ENCODE results near the gene CAST.
"Not testable (repeated sequence)": the region's sequence is repeated elsewhere in the genome, so short reads cannot be mapped to it uniquely, and the experiment has no call there.

Gene CAST, protein sequence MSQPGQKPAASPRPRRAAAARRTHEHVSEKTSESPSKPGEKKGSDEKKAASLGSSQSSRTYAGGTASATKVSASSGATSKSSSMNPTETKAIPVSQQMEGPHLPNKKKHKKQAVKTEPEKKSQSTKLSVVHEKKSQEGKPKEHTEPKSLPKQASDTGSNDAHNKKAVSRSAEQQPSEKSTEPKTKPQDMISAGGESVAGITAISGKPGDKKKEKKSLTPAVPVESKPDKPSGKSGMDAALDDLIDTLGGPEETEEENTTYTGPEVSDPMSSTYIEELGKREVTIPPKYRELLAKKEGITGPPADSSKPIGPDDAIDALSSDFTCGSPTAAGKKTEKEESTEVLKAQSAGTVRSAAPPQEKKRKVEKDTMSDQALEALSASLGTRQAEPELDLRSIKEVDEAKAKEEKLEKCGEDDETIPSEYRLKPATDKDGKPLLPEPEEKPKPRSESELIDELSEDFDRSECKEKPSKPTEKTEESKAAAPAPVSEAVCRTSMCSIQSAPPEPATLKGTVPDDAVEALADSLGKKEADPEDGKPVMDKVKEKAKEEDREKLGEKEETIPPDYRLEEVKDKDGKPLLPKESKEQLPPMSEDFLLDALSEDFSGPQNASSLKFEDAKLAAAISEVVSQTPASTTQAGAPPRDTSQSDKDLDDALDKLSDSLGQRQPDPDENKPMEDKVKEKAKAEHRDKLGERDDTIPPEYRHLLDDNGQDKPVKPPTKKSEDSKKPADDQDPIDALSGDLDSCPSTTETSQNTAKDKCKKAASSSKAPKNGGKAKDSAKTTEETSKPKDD

DNA sequence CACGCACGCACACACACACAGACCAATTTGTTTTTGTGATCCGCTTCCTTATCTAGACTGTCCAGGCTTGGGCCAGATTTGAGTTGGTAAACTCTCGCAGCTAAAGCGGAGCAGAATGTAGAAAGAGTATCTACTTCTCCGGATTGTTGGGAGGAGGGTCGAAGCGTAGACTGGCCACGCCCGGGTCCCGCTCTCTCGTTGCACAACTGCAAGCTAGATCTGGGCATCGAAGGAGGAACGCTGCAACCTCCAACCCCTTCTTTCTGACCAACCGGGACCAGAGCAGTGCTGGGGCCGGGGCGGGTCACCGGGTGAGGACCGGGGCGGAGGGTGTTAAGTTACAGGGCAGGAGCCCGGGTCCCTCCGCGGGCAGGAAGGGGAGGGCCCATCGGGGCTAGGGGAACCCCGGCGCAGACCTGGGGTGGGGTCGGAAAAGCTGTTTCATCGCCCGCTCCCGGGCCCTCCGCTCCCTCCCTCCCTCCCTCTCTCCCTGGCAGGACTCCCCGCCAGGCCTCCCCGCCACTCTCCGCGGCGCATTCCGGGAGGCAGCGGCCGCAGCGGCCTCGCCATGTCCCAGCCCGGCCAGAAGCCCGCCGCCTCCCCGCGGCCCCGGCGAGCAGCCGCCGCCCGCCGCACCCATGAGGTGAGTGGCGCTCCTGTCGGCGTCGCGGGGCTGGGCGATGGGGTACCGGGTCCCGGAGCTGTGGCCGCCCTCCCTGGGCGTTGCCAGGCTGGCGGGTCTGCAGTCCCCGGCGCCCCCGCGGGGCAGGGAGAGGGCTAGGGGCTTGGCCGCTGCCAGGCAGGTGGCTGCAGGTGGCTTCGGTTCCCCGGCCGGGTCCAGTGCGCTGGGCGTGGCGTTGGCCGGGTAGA lies at the start of gene CAST:
TSS of gene CAST (plus strand) at position 522 of the 870 bp plus-strand sequence. CDS start at position 569, 47 bp downstream.
- peak; percentile 60 to 92 for DNase-seq (ENCODE audit: low spot score in 2 of 2)
- Mint-ChIP-seq H3K4me3 (peak within 1 kb of the TSS; percentile 93), H3K9me3 (no peaks in the 10 kb centered on the region), H3K36me3 (peaks cover 20% of the 10 kb centered on the region), H3K4me1 (peaks cover 33% of the 10 kb centered on the region), H3K27ac (peak within 1 kb of the TSS; percentile 92)
- ATAC-seq, result peak; percentile 80

DNA sequence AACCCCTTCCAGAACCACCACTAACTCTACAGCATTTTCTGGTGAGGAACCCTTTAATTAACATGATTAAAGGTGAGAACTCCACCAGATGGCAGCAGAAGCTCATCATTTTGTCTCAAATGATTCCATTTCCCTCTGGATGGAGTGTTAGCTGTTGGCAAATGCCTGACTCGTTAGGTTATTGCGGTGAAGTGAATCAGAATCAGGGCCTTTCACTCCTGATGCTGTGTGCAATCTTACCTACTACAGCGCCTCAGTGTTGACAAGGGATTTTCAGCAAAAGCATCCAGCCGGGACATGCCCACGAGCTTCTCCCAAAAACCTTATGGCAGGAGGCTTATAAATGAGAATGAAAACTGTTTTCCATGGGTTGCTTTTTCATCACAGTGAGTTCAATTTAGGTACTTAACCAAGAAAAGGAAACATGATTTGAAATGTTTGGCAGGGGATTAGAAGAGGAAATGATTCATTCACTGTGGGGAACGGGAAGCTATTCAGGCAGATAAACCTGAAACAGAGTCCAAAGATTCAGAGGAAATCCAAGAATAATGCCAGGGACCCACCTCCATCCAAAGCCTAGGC lies 48.0 kb upstream of the CAST start:
- peaks cover 5% of the 10 kb centered on the region for H3K4me1 Mint-ChIP-seq
- ATAC-seq (peak; percentile 84), DNase-seq (ENCODE audit: low spot score in 2 of 2) (peak; percentile 14 to 56)
- H3K4me3 Mint-ChIP-seq, result no peak overlapping the region
- H3K36me3 Mint-ChIP-seq, result no peaks in the 10 kb centered on the region
- H3K9me3 Mint-ChIP-seq, result no peaks in the 10 kb centered on the region
- H3K27ac Mint-ChIP-seq, result no peak overlapping the region

DNA sequence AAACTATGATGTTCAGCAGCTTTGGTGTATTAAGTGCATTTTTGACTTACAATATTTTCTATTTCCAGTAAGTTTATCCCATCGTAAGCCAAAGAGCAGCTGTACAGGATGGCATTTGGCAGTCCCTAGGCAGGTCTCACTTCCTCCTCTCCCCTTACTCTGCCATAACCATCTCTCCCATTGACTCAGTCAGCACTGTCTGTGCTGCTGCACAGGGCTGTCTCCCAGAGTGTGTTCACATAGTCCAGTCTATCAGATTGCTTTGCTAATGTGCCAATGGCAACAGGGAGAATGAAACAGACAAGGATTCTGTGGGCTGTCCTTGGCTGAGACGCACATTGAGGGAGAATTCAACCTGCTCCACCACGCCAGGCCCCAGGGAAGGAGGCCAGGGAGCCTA lies 47.0 kb upstream of the CAST start:
- Mint-ChIP-seq H3K4me1 (peaks cover 5% of the 10 kb centered on the region), H3K9me3 (no peaks in the 10 kb centered on the region), H3K36me3 (no peaks in the 10 kb centered on the region), H3K4me3 (no peak overlapping the region), H3K27ac (no peak overlapping the region)
- DNase-seq (ENCODE audit: low spot score in 2 of 2), result no peak
- ATAC-seq, result no peak

DNA sequence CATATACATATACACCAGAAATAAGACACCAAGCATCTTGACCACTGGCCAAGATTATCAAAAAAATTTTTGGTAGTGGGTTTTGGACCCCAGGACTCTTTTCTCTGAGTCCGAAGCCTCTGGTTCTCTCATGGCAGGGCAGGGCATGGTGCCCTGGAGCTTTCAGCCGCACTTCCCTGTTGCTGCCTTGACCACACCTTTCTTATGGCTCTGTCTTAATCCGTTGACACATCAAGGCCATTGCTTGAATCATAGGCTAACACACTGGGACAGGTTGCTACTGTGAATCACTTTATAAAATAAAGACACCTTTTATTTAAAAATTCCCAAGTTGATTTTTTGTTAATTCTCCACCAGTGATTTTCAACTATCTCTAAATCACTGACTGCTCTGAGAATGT lies 45.4 kb upstream of the CAST start:
- H3K27ac Mint-ChIP-seq, result no peak overlapping the region
- H3K9me3 Mint-ChIP-seq, result no peaks in the 10 kb centered on the region
- H3K36me3 Mint-ChIP-seq, result no peaks in the 10 kb centered on the region
- H3K4me3 Mint-ChIP-seq, result no peak overlapping the region
- H3K4me1 Mint-ChIP-seq, result peaks cover 5% of the 10 kb centered on the region
- ATAC-seq (no peak), DNase-seq (ENCODE audit: low spot score in 2 of 2) (no peak)

DNA sequence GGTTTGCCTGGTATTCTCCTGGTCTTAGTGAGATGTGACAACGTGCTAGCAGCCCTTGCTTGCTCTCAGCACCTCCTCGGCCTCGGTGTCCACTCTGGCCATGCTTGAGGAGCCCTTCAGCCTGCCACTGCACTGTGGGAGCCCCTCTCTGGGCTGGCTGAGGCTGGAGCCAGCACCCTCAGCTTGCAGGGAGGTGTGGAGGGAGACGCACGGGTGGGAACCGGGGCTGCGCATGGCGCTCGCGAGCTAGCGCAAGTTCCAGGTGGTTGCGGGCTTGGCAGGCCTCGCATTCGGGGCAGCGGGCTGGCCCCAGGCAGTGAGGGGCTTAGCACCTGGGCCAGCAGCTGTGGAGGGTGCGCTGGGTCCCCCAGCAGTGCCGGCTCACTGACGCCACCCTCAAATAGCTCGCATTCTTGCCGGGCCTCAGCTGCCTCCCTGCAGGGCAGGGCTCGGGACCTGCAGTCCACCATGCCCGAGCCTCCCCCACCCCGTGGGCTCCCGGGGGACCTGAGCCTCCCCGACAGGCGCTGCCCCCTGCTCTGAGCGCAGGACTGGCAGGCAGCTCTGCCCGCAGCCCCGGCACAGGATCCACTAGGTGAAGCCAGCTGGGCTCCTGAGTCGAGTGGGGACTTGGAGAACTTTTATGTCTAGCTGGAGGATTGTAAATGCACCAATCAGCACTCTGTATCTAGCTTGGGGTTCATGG lies 43.7 kb upstream of the CAST start:
- H3K36me3 Mint-ChIP-seq; H3K9me3 Mint-ChIP-seq; H3K4me3 Mint-ChIP-seq; H3K4me1 Mint-ChIP-seq; DNase-seq (ENCODE audit: low spot score in 2 of 2); ATAC-seq: not testable (repeated sequence)
- peak overlapping the region; percentile 8 for H3K27ac Mint-ChIP-seq

DNA sequence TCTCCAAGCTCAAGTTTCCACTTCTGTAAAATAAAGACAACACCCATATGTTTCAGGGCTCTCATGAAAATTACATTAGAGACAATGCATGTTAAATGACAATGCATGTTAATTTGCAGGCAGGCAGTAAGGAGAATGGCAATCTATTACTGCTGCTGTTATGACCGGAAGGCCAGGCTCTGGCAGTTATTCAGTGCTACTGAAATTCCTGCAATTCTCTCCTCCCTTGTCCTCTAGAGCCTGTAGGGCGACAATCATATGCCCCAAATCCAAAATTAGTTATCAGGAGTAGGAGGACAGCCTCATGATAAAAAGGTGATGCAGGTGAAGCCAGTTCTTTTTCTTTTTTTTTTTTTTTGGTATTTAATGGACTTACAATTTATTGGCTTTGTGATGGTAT lies 42.2 kb upstream of the CAST start:
- no peaks in the 10 kb centered on the region for H3K9me3 Mint-ChIP-seq
- no peak for ATAC-seq

DNA sequence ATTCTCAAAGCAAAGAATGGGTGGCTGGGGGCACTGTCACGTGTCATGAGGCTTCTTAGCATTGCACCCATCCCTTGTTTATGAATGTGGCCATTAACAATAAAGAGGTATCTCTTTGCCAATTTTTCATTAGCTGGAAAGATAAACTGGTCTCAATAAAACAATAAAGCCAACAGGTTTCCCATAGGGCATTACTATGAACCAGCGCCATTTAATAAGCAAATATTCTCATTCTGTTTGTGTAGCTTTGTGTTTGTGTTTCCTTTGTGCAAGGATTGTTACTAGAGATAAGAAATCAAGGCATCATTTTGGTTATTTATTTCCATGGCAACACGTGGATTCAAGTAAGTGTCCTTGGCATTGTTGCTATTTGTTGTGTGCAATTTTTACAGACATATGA lies 37.6 kb upstream of the CAST start:
- H3K36me3 Mint-ChIP-seq, result no peaks in the 10 kb centered on the region
- no peak for ATAC-seq

More for the DNA sequence above, 42.2 kb upstream of the CAST start:
- no peaks in the 10 kb centered on the region for H3K4me1 Mint-ChIP-seq
- H3K36me3 Mint-ChIP-seq, result no peaks in the 10 kb centered on the region
- no peak overlapping the region for H3K4me3 Mint-ChIP-seq
- DNase-seq (ENCODE audit: low spot score in 2 of 2), result no peak
- H3K27ac Mint-ChIP-seq, result no peak overlapping the region

DNA sequence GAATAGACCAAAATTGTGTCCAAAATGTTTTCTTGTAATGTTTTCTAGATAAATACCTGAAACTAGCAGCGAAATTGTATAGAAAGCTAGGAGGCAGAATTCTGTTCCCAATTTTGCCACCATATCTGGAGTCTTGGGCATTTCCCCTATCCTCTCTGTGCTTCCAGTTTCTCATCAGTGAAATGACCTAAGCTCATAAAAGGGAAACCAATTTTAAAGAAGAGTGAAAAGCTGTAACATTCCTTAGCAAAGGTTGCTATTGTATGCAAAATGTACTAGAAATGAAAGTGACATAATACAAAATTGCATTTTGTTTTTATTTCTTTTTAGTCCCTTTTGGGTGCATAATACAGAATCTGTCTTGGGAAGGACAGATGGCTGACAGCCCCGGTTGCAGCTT lies 36.8 kb upstream of the CAST start:
- ATAC-seq (no peak), DNase-seq (ENCODE audit: low spot score in 2 of 2) (no peak)
- no peak overlapping the region for H3K27ac Mint-ChIP-seq
- peaks cover 11% of the 10 kb centered on the region for H3K4me1 Mint-ChIP-seq
- no peaks in the 10 kb centered on the region for H3K9me3 Mint-ChIP-seq
- H3K36me3 Mint-ChIP-seq, result no peaks in the 10 kb centered on the region
- H3K4me3 Mint-ChIP-seq, result no peak overlapping the region

More for the DNA sequence above, 37.6 kb upstream of the CAST start:
- no peak for DNase-seq (ENCODE audit: low spot score in 2 of 2)
- Mint-ChIP-seq H3K4me1 (peaks cover 11% of the 10 kb centered on the region), H3K4me3 (no peak overlapping the region), H3K9me3 (no peaks in the 10 kb centered on the region), H3K27ac (no peak overlapping the region)

DNA sequence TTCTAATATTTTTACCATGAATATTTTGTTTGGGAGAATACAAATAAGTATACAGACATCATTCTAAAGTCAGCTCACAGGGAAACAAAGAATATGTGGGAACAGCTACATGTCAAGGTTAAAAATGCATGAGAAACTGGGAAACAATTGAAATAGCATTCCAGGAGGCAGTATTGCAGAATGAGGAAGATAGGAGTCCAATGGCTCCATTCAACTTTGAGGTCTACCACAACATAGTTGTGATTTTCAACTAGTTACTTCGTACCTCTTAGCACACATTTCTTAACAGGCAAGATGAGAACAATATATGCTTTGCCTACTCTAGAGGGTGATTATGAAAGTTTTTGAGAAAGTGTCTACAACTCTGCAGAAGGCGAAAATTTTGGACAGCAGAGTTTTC lies 35.2 kb upstream of the CAST start:
- DNase-seq (ENCODE audit: low spot score in 2 of 2) (no peak), ATAC-seq (no peak)
- Mint-ChIP-seq H3K27ac (no peak overlapping the region), H3K4me1 (peaks cover 11% of the 10 kb centered on the region), H3K36me3 (no peaks in the 10 kb centered on the region), H3K9me3 (no peaks in the 10 kb centered on the region), H3K4me3 (no peak overlapping the region)

DNA sequence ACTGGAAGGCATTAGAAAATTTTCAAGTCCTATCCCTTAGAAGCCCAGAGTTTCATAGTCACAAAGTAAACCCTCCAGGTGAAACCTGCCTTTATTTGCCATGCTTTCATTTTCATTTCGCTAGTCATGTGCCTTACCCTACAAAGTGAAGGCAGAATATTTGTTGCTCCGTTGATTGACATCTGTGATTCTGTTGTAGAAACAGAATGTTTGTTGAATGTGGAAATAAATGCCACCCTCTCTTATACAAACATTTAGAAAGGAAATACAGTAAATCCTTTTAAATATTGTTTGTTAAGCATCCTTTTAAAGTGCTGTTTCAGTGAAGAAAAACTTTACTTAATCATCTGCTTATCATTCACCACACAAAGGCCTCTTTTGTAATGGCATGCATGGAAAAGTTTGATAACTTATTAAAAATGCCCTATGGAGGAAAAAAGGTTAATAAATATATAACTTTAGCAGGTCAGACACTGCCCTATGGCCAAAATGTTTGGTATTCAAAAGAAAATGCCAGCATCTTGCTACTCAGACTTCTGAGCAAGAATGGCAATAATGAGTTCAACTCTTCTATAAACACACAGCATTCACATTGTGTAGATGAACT lies 34.3 kb upstream of the CAST start:
- no peaks in the 10 kb centered on the region for H3K9me3 Mint-ChIP-seq
- H3K36me3 Mint-ChIP-seq, result no peaks in the 10 kb centered on the region
- H3K4me3 Mint-ChIP-seq, result peak overlapping the region; percentile 18
- H3K27ac Mint-ChIP-seq, result no peak overlapping the region
- ATAC-seq (no peak), DNase-seq (ENCODE audit: low spot score in 2 of 2) (no peak)
- peaks cover 11% of the 10 kb centered on the region for H3K4me1 Mint-ChIP-seq

DNA sequence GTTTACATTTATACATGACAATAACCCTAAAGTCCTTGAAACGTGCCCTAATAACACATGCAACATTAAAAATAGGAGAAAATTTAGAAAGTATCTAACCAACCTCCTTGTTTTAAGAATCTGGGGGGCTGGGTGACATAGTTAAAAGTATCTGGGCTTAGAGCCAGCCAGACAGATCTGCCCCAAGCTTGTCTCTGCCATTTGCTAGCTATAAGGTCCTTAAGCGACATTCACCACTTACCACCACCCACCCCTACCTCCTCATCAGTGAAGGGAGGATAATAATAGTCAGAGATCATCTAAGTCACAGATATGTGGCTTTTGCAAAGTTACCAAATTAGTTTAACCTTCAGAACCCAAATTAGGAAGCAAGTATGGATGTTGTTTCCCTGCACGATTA lies 33.8 kb upstream of the CAST start:
- no peaks in the 10 kb centered on the region for H3K9me3 Mint-ChIP-seq
- H3K36me3 Mint-ChIP-seq, result no peaks in the 10 kb centered on the region
- H3K4me3 Mint-ChIP-seq, result no peak overlapping the region
- no peak for ATAC-seq
- no peak overlapping the region for H3K27ac Mint-ChIP-seq
- DNase-seq (ENCODE audit: low spot score in 2 of 2), result no peak
- peaks cover 11% of the 10 kb centered on the region for H3K4me1 Mint-ChIP-seq

DNA sequence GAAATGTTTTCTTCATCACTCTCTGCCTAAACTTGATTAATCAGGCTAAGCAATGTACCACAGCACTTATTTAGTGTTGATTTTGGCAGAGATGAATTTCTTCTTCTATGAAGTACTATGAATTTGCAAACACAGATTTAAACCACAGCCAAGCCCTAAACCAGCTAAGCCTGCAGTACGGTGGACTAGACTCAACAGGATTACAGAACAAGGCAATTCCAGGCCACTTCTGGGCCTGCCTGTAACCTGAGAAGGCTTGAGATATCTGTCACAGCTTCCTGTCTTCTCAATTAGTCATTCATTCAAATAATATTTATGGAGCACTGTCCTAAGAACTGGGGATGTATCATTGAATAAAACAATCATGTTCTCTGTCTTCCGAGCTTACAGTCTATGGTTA lies 32.4 kb upstream of the CAST start:
- no peaks in the 10 kb centered on the region for H3K9me3 Mint-ChIP-seq
- no peak overlapping the region for H3K27ac Mint-ChIP-seq

DNA sequence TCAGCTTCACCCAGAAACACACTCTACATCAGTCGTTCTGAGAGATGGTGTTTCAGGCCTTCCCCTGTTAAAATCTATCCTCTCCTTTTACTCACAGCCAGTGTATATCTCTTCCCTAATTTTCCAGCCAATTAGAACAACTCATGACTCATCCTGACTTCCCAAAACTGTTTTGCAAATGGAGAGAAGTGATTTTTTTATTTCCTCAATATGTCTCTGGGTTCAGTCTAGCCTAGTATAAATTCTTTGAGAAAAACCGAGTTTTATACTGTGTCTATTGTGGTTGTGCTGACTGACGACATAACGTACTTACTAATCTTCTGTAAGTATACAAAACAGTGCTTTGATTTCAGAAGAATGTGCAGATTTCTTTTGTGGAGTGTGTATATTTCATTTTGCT lies 28.4 kb upstream of the CAST start:
- Mint-ChIP-seq H3K27ac (no peak overlapping the region), H3K9me3 (no peaks in the 10 kb centered on the region), H3K36me3 (no peaks in the 10 kb centered on the region), H3K4me3 (no peak overlapping the region), H3K4me1 (no peaks in the 10 kb centered on the region)
- DNase-seq (ENCODE audit: low spot score in 2 of 2), result no peak
- ATAC-seq, result no peak

More for the DNA sequence above, 32.4 kb upstream of the CAST start:
- peaks cover 11% of the 10 kb centered on the region for H3K4me1 Mint-ChIP-seq
- DNase-seq (ENCODE audit: low spot score in 2 of 2), result no peak
- H3K4me3 Mint-ChIP-seq, result no peak overlapping the region
- ATAC-seq, result no peak
- no peaks in the 10 kb centered on the region for H3K36me3 Mint-ChIP-seq

DNA sequence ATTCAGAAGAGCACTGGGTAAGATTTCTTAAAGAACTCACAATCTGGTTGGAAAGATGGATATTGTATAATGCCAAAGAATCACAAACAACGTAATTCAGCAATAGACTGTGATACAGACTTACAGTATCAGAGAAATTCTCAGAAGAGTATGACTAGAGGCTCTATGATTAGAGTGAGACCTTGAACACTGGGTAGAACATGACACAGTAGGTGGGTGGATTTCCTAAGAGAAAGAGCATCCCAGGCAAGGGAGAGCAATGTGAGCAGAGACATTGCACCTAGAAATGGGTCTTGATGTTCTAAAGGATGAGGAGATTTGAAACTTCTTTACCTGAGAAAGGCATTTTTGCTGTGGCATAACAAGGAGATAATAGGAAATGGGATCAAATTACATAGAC lies 27.3 kb upstream of the CAST start:
- DNase-seq (ENCODE audit: low spot score in 2 of 2) (no peak), ATAC-seq (no peak)
- Mint-ChIP-seq H3K4me1 (no peaks in the 10 kb centered on the region), H3K36me3 (no peaks in the 10 kb centered on the region), H3K27ac (no peak overlapping the region), H3K4me3 (no peak overlapping the region), H3K9me3 (no peaks in the 10 kb centered on the region)

Data from stimulated activated effector memory CD8-positive, alpha-beta T cell treated with anti-CD3 and anti-CD28 coated beads, Interleukin-12 subunit alpha, Interleukin-12 subunit beta, amount 100 ng/mL, for 72 hours (primary cell).